Activated CD8-positive, alpha-beta memory T cell treated with anti-CD3 and anti-CD28 coated beads for 1 hour (primary cell): ENCODE data around the gene IRF2BPL.
"Not testable (repeated sequence)": the region's sequence is repeated elsewhere in the genome, so short reads cannot be mapped to it uniquely, and the experiment has no call there.

Experiments used
- DNase-seq, 2 donors: peaks; one replicate each; pipeline ENCODE4 v3.0.0-alpha.2; 2020; ENCODE audit warnings: low read depth in 1 of 2; ENCODE audit errors: extremely low read depth in 1 of 2

Gene IRF2BPL

DNA sequence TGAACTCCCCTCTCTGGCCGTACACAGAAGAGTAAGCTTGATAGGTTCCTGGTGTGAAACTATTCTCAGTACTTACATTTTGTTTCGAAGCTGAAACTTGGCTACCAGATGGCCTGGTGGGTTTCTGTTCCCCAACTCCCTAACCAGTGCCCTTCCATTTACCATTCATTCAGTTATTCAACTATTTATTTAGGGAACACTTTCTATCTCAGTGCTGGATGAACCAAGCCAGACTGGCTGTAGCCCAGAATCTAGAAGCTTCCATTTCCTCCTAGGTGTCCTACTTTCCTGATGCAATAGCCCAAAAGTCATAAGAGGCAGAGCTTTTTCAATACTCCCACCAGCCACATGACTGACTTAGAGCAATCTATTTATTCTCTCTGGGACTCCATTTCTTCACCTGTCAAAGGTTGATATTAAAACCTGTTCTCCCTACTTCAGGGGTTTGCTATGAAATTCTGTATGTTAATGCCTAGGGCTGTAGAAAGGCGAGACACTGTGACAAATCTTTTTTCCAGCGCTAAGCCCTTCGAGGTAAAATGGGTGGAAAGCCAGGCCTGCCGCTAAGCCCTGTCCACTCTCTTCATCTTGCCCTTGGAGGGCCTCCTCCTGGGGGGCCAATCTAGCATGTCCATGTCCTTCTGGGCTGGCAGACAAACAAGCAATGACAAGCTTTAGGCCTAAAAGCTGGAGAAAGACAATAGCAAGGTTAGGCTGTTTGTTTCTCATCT, 8.1 kb upstream of the IRF2BPL start:
- no peak for DNase-seq

DNA sequence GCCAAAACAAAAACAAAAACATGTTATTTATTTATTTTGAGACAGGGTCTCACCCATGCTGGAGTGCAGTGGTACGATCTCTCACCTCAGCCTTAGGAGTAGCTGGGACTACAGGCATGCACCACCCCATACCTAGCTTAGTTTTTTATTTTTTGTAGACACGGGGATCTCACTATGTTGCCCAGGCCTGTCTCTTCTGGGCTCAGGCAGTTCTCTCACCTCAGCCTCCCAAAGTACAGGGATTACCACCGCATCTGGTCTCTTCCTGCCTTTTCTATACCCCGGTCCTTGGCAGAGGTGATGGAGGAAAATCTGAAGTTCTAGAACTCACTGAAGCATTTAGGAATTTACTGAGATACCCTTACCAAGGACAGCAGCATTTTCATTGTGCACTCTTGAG, 6.8 kb upstream of the IRF2BPL start:
- no peak for DNase-seq

DNA sequence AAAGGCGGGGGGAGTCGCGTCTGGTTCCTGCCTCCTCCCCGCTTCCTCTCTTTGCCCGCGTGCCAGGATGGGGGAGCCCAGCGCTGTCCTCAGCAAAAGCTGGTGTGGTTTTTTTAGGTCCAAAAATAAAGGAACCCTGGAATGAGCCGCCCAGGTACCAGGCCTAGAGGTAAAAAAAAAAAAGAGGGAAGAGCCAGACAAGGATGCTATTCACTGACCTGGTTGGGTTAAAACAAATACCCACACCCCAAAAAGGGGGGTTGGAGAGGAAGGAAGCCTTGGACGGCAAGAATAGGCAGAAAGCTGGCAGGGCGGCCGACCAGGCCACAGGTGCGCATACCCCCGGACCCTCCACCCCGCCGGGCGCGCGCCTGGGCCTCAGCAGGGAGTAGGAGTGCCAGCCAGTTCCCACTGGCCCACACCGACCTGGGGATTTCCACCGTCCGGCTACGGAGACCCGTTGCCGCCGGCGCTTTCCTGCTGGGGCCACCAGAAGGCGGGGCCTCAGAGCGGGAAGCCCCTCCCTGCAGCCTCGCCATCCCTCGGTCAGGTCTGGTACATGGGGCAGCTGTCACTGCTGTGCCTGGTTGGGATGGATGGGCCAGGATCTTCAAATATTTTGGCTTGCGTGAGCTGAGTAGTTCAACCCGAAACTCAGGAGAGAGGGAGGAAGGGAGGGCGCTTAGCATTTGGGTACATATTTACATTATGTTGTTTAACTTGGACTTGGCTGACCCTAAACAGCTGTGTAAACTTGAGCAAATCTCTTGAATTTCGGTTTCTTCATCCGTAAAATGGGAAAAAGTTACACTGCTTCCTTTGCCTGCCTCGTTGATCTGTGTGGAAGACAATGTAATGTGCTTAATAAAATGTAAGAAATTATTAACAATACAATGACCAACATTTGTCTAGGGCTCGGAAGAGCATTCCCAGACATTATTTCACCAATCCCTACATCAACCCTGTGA, 5.4 kb upstream of the IRF2BPL start:
- DNase-seq = peak in 1 of 2 donors; percentile 64

DNA sequence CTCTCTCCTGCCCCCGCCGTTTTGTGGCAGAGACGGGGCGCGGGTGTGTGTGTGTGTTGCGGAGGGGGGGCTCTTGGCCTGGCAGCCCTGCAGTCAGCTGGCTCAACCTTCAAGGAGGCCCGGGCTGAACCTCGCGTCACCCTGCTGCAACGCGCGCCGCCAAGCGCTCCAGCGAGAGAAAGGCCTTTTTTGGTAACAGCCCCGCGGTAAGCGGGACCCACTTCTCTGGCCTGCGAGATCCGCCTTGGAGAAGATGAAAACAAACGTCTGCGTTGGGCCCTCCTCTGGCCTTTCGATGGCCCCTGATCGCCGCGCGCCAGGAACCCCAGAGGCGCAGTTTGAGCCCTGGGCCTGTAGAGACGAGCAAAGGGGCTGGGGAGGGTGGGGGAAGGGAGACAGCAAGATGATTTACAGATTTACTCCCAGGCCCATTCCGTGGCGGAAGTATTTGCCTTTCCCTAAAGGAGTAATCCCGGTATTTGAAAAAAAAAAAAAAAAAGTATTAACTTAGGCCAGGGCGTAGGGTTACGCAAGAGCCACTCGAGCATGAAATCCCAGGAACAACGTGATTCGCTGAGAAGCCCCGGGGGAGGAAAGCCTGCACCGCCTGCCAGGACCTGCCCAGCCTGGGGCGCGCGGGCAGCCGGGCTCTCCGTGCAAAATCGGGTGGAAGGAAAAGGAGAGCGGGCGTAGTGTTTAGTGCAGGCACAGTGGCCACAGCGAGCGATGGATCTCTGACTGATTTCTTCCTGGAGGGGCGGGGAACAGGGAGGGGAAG, 4.5 kb upstream of the IRF2BPL start:
- DNase-seq = peak in 1 of 2 donors; percentile 59

DNA sequence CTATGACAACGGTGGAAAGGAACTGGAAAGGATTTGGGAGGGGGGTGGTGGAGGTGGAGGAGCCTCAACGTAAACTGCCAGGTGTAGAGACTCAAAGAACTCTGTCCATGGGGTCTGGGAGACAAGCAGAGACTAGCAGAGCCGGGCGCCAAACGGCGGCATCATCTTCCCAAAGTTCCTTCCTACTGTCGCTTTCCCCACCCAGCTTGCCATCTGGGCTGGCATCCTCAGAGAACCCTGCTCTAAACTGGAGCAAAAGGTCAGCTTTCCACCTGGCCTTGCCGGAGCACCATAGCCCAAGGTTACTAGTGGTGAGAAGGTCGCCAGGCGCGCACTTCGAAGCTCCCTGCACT, 4.0 kb upstream of the IRF2BPL start:
- DNase-seq = no peak

DNA sequence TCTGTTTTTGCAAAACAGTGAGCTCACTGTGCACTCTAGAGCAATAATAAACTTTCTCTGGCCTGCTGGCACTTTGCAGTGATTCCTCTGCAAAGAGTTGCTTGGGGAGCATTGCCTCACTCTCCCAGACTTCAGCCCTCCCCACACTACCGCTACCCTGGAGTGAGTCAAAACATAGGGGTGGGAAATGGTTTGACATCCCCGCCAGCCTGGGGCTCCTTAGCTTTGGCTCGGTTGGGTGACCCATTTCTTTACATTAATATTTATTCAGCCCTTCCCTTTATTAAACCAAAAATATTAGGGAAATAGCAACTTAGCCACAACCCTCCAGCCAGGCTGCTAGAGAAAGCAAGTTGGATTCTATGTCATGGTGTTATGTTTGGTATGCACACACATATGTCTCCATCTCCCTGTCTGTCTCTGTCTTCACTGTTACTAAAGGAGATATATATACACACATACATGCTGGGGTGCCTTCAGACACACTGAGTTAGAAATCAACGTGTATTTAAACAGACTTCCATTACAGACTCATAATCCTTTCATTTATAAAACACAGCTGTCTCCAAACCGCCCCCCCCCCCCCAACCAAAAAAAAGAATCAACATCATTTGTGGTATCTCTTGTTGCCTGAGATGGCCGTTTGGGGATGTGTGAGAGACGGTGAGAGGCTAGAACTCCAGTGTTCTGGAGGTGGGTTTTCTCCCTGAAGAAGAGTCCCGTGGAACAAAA, 3.4 kb upstream of the IRF2BPL start:
- no peak for DNase-seq

DNA sequence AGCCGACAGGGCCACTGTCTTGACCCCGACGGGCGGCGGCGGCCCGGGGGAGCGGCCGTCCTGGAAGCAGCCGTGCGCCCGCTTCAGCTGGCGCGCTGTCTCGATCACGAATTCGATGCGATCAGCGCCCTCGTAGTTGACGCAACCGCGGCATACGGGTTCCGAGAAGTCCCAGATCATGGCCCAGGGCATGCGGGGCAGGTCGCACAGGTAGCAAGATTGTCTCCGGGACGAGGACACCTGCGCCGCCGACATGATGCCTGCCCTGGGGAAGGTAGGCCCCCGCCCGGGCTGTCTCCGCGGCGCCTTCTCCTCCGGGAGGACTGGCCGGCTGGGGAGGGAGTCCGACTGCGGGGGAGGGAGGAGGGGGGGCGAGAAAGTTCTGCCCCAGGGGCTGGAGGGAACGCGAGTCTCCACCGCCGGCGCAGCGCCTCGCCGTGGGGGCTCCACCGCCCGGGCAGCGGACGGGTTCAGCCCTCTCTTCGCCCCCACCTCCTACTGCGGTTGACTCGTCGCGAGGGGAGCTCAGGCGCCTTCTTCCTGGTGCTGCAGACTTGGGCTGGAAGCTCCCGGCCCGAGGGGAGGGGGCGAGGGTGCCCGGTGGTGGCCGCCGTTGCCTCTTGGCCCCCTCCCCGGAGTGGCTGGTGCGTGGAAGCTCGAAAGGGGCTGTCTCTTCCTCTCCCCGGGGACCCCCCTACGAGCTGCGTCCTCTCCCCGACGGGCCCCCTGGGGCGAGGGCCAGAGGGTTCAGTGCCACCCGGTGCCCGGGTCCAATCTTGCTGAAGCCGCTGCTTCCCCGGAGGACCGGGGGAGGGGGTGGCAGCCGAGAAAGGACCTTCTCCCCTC, 747 bp downstream of the IRF2BPL start:
- DNase-seq = peak in 1 of 2 donors; percentile 51

DNA sequence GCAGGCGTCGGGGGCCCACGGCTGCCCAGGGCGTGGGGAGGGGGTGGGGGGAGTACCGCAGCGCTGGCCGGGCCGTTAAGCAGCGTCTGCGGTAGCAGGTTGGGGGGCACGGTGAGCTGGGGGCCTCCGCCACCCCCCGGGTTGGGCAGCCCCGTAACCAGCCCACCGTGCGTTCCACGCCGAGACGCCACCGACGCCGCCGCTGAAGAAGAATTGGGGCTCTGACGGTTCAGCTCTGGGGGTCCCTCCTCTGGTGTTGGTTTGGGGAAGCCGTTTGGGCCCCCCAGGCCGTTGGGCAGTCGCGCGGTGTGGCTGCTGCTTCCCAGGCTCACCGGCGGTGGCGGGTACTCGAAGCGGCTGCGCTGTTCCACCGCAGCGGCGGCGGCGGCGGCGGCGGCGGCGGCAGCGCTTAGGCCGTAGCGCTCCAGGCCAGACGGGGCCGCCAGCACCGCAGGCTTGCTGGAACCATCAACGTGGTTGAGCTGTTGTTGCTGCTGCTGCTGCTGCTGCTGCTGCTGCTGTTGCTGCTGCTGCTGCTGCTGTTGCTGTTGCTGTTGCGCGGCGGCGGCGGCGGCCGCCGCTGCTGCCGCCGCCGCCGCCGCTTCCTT, 1.5 kb downstream of the IRF2BPL start:
- DNase-seq = peak in 1 of 2 donors; percentile 47

DNA sequence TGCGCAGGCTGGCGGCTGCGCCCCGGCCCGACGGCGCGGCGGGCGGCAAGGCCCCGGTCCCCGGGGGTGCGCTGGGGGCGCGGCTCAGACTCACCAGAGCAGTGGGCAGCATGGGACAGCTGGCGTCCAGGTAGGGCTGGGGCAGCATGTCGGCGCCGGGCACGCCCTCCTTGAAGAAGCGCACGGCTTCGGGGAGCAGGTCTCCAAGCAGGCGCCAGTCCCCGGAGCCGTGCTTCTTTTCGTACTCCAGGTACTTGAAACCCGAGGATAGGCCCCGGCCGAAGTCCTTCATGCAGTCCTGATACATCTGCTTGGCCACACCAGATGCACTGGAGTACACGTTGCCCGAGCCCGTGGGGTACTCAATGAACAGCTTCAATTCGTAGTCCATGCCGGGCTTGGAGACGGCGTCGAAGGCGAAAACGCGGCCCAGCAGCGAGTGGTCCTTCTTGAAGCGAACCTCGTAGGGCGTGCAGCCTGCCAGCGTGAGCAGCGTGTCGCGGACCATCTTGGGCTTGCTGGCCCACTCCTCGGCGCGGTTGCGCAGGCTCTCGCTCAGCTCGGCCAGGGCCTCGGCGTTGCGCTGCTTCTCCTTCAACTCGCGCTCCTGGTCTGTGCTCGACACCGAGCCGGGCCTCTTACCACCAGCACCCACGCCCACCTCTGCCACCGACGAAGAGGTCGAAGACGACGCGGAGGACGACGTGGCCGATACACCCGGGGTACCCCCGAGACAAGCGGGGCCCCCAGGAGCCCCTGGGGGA, 2.2 kb downstream of the IRF2BPL start:
- DNase-seq = no peak

DNA sequence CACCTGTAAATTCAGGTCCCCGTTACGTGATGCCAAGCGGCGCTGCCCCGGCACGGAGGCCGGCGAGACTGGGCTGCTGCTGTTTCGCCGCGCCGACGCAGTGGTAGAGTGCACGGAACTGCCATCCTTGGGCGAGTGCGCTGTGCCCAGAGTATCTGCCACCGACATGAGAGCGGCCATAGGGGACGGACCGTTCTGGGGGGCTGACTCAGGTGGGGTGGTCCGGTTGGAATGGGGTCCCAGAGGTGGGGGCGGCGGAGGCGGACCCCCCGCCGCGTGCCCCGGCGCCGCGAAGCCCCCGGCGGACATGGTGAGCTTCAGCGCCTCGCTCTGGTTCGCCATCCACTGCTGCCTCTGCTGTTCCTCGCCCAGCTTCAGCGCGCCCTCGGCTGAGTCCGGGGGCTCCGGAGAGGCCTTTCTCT, 2.8 kb downstream of the IRF2BPL start:
- no peak for DNase-seq

DNA sequence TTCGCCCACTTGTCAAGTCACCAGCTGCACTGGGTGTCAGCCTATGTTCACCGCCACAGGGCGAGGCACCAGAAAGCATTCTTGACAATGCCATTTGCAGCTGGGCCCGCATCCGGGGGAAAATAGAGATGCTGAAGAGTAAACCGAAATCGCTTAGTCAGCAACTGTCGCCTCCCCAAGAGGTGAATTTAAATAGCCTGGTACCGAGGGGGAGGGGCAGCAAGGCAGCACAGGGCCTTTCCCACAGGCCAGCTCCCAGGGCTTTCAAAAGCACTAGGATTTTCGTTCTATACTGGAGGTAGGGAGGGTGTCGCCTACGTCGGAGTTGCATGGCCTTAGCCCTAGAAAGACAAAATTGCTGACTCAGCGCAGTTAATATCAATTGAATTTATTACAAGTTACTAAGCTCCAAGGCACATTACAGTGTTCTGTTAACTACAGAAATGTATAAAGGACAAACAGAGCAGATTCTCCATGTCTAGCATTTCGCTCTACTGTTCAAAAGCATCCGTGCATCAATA, 4.3 kb downstream of the IRF2BPL start:
- DNase-seq = no peak

DNA sequence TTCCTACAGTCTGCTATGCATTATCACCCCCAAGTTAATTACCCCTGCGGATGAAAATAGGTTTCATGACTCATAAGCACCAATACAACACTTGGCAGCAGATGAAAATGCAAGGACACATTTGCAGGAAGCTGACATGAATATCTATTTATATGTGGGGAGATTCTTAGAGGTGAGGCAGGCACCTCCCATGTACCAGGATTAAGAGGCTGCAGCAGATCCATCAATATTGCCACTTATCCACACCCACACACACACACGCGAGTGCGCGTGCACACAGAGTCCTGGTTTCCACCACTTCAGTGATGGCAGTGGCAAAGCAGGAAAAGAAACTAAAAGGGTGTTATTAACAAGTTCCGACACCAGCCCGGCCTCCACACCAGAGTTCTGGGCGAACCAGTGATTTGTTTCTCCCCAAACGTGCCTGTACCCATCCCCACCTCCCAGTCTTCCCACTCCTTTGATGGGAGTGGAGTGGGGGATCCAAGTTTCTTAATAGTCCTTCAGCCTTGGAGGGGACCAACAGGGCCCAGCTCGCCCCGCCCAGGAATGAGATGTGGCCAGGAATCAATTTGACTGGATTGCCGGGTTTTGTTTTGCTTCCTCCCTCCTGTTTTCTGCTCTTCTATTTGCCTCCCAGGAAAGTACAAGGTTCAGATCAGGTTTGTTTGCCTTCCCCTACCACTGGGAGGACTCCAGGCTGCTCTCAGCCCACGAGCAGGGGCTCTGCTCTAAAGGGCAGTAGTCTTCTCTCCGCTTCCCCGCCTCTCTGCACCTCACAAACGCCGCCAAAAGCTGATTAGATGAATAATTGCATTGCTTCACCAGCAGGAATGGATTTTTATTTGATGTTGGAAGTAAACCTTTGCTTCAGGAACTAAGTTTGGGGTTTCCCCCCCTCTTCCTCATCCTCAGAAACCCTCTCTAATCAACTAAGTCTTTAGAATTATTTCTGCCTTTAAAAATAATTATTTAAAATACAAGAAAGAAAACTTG, 5.2 kb downstream of the IRF2BPL start:
- DNase-seq = no peak

DNA sequence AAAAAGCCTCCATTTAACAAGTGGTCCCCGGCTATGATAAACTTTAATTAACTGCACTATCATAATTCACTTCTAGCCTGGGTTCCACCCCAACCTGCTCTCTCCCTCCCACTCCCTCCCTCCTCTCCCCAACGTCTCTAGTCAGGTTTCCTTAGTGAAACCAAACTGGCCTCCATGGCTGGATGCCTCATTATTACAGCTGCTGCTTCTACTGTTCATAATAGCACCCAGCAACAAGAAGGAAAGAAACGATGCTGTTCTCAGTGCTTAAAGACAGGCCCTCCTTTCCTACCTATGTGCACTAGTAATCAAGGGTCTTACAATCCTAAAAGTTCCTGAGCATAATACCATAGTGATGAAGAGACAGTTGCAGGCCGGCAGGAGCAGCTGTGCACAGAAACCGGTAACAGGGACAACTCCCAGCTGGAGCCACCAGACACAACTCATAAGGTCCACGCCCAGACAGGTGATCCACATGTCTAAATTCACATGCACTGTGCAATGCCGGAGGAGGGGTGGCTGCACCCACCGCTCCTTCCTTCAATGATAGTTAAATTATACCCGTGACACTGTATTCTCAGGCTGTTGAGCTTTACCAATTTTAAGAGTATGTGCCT, 6.2 kb downstream of the IRF2BPL start:
- DNase-seq = no peak

DNA sequence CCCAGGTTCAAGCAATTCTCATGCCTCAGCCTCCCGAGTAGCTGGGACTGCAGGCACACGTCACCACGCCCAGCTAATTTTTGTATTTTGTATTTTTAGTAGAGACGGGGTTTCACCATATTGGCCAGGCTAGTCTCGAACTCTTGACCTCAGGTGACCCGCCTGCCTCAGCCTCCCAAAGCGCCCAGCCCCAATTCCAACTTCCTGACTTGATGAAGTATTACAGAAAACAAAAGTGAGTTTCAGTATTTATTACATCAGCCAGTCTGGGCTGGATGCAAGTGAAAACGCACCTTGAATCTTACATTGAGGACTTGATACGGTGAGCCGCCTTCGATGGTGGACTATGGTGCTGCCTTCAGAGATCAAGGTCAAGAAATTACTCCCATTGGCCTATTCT, 7.1 kb downstream of the IRF2BPL start:
- DNase-seq = not testable (repeated sequence)

DNA sequence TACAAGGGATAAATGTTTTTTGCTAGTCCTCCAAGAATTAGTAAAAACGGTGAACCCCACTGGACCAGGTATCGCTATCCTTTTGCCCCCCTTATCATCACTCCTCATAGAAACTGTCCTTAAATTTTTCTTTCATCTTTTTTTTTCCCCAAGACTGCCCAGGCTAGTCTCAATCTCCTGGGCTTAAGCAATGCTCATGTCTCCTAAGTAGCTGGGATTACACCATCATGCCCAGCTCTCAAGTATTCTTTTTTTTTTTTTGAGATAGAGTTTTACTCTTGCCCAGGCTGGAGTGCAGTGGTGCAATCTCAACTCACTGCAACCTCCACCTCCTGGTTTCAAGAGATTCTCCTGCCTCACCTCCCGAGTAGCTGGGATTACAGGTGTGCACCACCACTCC, 9.7 kb downstream of the IRF2BPL start:
- no peak for DNase-seq

DNA sequence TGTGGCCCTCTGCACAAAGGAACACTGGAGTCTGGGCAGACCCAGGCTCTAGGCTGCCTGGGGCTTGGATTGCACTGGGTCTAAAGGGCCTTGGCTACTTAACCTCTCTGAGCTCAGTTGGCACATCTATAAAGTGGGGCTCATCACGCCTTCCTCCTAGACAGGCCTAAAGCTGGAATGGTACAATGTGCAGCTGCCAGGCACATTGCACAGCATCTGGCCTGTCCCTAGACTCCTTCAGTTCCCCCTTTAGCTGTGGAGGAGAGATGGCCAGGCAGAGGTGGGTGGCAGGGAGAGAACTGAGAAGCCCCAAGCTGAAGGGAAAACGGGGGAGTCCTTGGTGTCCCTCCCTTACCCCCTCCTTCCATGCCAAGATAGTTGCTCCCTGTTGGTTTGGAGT, 10.8 kb downstream of the IRF2BPL start:
- DNase-seq = no peak

DNA sequence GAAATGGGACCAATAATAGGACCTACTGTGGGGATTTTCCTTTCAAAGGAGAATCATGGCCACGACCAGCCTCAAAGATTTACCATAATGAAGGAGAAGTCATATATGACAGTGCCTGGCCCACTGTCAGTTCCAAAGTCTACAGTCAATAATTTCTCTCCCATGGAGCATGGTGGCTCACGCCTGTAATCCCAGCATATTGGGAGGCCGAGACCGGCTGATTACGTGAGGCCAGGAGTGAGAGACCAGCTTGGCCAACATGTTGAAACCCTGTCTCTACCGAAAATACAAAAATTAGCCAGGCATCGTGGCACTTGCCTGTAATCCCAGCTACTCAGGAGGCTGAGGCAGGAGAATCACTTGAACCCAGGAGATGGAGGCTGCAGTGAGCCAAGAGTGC, 13.8 kb downstream of the IRF2BPL start:
- DNase-seq = no peak
